Activated CD8-positive, alpha-beta memory T cell treated with anti-CD3 and anti-CD28 coated beads for 48 hours (primary cell): ENCODE measurements around the gene USP9X.
"Not testable (repeated sequence)": the region's sequence is repeated elsewhere in the genome, so short reads cannot be mapped to it uniquely, and the experiment has no call there.

ENCODE experiments used
- DNase-seq, 3 experiments: peaks; one replicate each; pipeline ENCODE4 v3.0.0-alpha.2; 2020; ENCODE audit warnings: low read depth in 2 of 3, low spot score in 2 of 3

The USP9X gene, protein sequence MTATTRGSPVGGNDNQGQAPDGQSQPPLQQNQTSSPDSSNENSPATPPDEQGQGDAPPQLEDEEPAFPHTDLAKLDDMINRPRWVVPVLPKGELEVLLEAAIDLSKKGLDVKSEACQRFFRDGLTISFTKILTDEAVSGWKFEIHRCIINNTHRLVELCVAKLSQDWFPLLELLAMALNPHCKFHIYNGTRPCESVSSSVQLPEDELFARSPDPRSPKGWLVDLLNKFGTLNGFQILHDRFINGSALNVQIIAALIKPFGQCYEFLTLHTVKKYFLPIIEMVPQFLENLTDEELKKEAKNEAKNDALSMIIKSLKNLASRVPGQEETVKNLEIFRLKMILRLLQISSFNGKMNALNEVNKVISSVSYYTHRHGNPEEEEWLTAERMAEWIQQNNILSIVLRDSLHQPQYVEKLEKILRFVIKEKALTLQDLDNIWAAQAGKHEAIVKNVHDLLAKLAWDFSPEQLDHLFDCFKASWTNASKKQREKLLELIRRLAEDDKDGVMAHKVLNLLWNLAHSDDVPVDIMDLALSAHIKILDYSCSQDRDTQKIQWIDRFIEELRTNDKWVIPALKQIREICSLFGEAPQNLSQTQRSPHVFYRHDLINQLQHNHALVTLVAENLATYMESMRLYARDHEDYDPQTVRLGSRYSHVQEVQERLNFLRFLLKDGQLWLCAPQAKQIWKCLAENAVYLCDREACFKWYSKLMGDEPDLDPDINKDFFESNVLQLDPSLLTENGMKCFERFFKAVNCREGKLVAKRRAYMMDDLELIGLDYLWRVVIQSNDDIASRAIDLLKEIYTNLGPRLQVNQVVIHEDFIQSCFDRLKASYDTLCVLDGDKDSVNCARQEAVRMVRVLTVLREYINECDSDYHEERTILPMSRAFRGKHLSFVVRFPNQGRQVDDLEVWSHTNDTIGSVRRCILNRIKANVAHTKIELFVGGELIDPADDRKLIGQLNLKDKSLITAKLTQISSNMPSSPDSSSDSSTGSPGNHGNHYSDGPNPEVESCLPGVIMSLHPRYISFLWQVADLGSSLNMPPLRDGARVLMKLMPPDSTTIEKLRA (N-terminal part only)

DNA sequence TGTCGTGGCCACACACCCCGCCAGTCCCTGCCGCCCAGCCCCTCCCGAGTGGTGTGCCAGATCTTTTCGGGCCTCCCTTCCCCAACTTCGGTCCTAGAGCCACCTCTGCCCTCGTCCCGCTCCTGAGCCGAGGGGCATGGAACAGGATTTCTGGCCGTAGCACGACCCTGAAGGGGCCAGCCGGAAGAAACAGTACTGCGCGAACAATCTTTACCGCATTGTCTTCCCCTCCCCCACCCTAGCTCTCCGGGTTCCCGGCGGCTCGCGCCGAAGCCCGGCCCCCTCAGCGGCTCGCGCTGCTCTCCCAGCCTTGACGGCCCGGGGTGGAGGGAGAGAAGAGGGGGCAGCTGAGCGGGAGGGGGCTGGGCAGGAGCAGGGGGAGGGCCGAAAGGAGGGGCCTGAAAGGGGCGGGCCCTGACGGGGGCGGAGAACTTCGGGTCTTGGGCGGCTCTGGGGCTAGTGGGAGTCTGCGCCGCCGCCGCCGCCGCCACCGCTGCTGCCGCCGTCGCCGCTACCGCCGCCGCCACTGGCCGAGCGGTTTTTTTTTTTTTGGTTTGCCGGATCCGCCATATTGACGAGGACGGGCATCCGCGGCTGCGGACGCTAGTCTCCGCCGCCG lies at the start of gene USP9X:
USP9X (plus strand) TSS at position 553 of the 619 bp plus-strand sequence. CDS start 38,184 bp downstream, outside the sequence.
- DNase-seq: peak; percentile 46 to 80 (median 77)

DNA sequence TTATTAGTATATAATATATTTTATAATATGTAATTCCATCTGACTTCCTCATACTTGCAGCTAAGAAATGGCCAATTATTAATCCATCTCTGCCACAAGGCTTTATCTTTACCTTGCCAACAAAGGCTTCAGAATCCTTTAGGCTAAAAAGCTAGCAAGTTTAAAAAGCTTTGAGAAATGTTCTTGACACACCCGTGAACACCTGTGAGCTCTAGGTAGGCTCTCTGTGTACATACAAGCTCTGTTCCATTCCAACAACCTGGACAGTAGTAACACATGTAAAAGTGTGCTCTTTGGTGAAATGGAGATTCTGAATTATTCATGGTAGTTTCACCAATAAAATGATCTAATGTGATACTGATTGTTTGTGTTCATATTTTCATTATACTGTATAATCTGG lies 49.7 kb upstream of the USP9X start:
- DNase-seq: no peak

DNA sequence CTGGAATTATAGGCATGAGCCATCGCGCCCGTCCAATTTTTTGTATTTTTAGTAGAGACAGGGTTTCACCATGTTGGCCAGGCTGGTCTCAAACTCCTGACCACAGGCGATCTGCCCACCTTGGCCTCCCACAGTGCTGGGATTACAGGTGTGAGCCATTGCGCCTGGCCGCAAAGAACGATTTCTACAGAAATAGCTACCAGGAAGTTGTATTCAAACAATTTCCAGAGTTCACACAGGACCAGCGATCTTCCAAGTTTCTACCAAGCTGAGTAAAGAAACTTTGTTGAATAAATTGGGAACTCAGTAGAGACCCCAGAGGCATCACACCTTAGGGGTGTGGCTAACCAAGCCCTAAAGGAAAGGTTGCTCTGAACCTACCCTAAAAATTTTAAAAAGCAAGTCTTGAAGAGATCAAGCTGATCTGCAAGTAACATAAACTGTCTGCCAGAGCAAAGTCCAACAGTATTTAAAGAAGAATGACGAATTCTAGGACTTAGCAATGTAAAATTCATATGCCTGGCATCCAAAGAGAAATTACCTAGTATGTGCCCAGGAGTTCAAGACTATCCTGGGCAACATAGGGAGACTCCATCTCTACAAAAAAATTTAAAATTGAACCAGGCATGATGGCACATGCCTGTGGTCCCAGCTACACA lies 48.4 kb upstream of the USP9X start:
- no peak for DNase-seq

DNA sequence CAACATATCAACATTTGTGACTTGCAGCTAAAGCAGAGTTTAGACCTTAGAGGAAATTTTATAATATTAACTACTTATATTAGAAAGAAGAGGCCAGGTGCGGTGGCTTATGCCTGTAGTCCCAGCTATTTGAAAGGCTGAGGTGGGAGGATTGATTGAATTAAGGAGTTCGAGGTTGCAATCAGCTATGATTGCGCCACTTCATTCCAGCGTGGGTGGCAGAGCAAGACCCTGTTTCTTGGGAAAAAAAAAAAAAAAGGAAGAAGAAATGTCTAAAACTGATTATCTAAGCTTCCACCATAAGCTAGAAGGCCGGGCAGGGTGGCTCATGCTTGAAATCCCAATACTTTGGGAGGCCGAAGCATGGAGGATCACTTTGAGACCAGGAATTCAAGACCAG lies 42.0 kb upstream of the USP9X start:
- DNase-seq: no peak

DNA sequence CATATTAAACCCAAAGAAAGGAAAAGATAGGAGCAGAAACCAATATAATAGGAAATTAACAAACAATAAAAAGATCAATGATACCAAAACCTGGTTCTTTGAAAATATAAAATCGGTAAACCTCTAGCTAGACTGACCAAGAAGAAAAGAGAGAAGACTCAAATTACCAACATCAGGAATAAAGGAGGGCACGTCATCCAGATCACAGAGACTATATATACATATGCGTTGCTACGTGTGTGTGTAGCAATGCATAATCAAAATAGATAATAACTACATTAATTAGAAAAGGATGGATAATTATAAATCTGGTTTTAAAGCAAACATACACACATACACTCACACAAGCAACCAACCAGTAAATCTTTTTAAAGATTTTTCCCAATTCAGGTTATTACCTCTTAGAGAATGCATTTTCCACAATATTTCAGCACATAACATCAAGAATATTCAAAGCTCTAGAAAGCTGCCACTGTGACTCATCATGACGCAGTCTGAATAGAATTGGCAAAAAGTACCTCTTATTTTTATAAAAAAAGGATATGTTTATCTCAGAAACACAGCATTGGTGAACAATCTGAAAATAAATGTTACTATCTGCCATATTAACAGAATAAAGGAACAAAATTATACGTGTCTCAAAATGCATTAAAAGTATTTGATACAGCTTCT lies 41.4 kb upstream of the USP9X start:
- DNase-seq: no peak

DNA sequence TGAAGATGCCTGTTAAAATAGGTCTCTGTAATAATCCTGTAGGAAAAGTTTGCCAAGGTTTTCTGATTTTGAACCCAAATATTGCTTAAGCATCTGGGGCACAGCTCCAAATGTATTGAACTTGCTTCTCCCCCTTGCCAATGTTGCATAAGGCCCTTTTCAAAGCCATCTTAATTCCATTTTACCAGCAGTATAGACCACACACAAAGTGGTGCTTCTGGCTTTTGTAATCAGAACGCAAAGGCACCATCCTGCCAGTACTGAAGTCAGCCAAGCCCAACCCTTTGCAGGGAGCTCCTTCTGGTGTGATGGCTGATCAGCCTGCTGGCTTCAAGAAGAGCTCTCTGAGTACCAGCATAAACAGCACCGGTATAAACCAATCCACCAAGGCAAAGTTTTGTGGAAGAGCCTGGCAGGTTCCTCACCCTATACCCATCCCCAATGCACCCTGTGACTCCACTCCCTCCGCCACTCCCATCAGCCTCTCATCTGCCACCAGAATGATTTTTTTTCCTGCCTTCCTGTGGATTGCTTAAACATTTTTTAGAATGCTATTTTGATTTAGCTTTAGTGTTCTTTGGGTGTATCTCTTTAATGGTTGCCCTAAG lies 39.2 kb upstream of the USP9X start:
- DNase-seq: no peak

DNA sequence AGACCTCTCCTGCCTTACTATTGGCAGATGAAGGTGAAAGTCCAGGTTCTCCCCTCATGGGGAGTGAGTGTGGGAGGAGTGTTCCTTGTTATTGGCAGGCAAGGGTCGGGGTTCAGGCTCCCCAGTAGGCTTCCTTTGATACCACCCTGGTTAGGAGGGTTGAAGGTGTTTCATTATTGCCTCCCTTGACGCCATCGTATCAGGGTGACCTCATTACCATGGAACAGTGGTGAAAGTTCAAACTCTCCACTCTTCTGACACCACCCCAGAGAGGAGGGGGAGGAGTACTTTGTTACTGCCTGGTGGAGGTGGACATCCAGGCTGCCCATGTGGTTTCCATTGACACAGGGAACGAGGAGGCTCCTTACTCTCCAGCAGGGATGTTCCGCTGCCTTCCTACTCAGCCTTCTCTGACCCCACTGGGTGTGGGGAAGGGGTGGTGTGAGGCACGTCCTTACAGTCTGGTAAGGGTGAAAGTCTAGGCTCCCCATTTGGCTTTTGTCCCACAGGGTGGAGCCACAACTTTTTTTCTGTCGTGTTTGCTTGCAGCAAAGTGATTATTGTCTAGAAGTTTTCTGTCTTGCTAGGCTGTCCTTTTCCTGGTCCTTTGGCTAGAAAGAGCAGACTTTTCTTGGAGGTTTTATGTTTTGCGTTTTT lies 37.2 kb upstream of the USP9X start:
- no peak for DNase-seq

DNA sequence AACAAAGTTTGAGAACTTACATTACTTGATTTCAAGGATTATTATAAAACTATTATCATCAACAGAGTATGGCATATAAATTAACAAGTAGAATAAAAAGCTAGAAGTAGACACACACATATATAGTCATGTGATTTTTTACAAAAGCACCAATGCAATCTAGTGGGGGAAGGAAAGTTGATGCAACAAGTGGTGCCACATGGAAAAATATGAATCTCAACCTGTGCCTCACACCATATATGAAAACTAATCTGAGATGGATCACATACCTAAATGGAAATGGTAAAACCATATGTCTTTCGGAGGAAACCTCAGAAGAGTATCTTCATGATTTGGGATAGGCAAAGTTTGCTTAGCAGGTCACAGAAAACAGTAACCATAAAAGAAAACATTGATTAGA lies 34.9 kb upstream of the USP9X start:
- DNase-seq: no peak

DNA sequence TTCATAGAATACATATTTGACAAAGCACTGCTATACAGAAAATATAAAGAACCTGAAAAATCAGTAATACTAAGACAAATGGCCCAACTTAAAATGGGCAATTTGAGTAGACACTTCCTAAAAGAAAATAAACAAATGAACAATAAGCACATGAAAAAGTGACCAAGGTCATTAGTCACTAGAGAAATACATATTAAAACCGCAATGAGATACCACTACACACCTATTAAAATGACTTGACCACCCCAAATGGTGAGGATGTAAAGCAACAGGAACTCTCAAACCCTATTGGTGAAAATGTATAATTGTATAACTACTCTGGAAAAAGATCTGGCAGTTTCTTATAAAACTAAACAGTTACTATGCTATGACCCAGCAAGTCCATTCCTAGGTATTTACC lies 34.0 kb upstream of the USP9X start:
- no peak for DNase-seq

DNA sequence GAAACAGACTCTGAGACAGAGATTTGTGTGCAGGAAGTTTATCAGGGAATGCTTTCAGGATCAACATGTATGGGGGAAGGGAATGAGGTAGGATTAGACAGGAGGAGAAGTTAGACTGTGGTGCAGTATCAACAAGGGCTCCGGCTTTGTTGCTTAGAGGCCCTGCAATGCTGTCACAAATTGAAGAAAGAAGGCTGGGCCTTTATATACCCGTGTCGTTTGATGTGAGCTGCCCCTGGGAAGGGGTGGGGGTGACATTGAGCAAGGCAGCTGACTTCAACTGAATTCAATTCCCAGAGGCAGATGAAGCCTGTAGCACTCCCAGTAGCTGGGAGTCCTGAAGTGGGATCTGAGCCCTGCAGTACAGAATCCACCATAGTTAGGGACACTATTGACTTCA lies 29.5 kb upstream of the USP9X start:
- no peak for DNase-seq

DNA sequence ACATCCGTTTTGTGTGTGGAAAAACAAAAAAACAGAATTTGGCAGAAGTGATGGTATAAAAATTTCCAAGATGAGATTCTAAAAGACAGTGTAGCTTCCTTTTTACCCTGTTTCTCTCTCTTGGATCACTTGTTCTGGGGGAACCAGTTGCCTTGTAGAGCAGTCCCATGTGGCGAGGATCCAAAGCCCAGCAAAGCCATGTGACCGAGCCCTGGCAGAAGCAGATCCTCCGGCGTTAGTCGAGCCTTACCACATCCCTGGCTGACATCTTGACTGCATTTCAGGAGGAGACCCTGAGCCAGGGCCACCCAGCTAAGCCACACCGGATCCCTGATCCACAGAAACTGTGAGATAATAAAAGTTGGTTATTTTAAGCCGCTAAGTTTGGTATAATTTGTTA lies 22.0 kb upstream of the USP9X start:
- DNase-seq: not testable (repeated sequence)

DNA sequence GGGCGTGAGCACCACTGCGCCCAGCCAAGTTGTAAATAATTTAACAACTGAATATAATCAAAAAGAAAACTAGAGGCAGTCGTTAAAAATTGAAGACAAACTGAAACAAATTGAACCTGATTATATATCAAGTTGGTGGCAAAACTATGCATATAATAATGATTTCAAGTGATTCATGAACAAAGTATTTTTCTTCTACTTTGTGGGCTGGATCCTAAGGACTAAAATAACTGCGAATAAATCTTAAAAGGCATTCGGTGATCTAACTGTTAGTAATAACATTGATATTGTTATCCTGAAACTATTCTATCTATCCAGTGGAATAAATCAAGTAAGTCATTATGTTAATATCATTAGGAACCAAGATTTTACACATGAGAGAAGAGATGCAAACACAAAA lies 21.2 kb upstream of the USP9X start:
- no peak for DNase-seq

DNA sequence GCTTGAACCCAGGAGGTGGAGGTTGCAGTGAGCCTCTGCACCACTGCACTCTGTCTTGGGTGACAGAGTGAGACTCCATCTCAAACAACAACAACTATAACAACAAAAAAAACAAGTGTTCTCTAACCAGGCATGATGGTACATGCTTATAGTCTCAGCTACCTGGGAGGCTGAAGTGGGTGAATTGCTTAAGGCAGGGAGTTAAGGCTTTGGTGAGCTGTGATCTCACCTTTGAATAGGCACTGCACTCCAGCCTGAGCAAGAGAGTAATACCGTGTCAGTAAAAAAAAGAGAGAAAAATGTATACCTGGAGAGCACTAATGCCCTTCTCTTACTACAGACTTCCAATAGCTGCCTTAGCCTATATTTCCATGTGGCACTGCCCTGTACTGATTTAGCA lies 18.9 kb upstream of the USP9X start:
- no peak for DNase-seq

DNA sequence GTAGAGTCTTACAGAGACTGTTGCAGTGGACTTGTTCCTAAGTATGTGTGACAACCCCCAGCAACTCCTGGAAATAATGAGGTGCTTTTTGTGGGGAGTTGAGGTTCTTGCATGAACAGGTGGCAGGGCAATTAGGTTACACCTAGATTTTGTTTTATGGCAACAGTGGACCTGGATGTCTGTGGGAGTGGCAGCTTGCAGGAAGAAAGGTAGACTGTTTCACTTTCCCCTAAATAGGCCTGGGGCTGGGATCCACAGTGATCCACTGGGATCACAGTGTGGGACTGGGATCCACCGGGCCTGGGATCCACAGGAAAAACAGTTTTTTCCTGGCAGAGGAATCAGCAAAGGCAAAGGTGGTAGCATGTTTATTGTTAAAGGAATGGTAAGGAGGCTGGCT lies 18.3 kb upstream of the USP9X start:
- DNase-seq: no peak

DNA sequence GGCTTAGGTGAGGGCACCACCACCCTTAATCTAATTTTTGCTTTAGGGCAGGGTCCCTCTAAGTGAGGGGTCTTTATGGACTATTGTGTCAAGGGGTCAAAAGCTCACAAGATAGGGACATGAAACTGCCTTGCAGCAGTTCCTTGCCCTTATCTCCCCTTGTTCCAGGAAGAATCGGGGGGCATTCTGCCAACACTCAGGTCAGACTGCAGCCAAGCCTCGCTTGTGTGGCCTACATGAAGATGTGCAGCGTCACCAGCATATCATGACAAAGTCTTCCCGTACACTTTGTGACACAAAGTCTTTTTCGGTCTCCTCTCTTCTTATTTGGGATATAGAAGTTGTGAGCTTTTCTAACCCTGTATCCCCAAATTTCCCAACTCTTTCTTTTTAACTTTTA lies 17.5 kb upstream of the USP9X start:
- DNase-seq: no peak

DNA sequence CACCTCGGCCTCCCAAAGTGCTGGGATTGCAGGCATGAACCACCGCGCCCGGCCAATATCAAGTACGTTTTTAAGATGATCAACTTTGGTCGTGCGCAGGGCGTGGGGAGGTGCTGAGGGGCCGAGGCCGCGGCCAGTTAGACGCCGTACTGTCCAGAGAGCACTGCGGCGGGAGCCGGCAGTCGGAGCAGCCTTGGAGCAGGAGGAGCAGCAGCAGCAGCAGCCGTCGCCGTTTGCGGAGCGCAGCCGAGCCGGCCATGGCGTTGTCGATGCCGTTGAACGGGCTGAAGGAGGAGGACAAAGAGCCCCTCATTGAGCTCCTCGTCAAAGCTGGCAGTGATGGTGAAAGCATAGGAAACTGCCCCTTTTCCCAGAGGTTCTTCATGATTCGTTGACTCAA lies 8.5 kb upstream of the USP9X start:
- DNase-seq: no peak

DNA sequence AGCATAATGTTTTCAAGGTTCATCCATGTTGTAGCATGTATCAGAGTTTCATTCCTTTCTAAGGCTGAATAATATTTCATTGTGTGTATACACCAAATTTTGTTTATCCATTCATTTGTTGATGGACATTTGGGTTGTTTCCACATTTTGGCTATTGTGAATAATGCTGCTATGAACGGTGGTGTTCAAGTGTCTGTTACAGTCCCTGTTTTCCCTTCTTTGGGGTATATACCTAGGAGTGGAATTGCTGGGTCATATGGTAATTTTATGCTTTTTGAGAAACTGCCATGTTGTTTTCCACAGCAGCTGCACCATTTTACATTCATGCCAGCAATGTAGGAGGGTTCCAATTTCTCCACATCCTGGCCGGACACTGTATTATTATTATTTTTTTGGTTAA lies 3.4 kb upstream of the USP9X start:
- DNase-seq: no peak

DNA sequence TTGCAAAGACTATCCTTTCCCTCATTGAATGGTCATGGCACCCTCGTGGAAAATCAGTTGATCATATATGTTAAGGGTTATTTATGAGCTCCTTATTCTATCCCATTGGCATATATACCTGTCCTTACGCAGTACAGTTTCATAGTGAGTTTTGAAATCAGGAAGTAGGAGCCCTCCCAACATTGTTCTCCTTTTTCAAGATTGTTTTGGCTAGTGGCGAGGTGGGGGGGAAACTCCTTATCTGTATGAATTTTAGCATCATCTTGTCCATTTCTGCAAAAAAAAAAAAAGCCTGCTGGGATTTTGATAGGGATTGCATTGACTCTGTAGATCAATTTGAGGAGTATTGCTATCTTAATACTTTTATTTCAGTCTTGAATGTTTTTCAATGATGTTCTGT lies 2.5 kb upstream of the USP9X start:
- DNase-seq: no peak
